GM21737 (cell line): ENCODE results near the gene SMARCD3.

Experiments used
- ATAC-seq: cut with Tn5 transposase; IDR thresholded peaks from one replicate; pipeline ENCODE4 v1.9.1; 2021; ENCODE audit warnings: mild to moderate bottlenecking, moderate library complexity; ENCODE audit not compliant: unreplicated experiment

SMARCD3 gene

GRCh38 chr7:151191544-151191943 is 57.0 kb downstream of the SMARCD3 start:
- ATAC-seq: no peak

- ATAC-seq: no peak
Measured at GRCh38 chr7:151189038-151189437, 59.5 kb downstream of the SMARCD3 start.
